ENCODE data around the gene PTTG1IP.

PTTG1IP gene

GRCh38 chr21:44908908-44909307, 35.4 kb upstream of the PTTG1IP start:
- DNase-seq, result no peak

DNA sequence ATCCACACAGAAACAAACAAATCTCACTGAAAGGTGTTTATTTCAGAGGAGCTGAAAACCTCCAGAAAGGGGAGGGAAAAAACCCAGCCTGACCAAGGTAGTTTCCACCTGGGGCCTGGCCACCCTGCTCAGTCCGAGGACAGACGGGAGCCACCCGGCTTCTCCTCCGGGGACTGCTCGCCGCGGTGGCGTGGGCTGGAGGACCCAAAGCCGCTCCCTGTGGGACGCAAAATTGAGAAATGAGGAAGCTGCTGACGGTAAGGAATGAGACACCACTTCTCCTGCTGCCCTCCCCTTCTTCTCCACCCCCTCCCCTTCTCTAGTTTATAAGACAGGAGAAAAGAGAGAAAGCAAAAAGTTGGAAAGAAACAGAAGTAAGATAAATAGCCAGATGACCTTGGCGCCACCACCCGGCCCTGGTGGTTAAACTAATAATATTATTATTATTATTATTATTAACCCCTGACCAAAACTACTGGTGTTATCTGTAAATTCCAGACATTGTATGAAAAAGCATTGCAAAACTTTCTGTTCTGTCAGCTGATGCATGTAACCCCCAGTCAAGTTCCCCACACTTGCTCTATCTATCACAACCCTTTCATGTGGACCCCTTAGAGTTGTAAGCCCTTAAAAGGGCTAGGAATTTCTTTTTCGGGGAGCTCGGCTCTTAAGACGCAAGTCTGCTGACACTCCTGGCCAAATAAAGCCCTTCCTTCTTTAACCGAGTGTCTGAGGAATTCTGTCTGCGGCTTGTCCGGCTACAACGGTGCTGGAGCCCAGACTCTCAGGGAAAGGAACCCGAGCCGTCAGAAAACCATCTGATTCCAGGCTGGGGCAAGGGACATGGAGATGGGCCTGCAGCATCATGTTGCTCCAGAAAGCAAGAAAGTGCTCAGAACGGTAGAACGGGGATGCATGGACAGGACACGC, 34.7 kb upstream of the PTTG1IP start:
- no peak for DNase-seq

DNA sequence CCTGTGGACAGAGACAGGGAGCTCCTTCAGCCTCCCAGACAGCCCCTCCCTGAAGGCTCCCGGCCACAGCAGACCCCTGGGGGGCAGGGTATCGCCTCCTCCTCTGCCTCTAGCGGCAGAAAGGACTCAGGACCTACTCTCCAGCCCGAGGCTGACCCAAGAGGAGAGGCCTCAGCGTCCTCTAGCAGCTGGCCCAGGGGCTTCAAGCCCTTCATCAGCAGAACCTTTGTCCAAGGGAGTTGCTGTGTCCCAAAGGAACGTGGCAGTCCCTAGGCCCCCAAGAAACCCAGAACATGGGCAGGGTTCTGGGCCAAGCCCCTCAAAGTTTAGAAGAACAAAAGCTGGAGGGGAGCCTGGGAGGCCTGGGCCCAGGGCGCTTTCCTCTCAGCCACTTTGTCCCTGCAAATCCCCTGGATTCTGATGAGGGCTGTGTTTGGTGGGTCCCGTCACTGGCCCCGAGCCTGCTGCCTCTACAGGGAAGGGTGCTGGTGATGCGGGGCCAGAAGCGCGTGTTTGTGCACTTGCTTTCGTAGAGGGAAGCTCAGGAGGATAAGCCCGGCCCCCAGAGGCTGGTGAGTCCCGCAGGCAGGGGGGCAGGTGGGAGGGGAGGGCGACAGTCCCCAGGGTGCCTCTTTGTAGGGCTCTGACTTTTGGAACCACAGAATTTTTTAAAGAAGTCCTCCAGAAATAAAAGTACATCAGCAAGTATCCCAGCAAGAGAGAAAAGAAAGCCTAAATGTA, 33.9 kb upstream of the PTTG1IP start:
- no peak for DNase-seq

GRCh38 chr21:44905728-44906090, 32.2 kb upstream of the PTTG1IP start:
- DNase-seq, result no peak

- DNase-seq, result no peak
These were observed 31.7 kb upstream of the PTTG1IP start for GRCh38 chr21:44905016-44905727.

GRCh38 chr21:44904141-44904923, 30.8 kb upstream of the PTTG1IP start:
- DNase-seq, result no peak

DNA sequence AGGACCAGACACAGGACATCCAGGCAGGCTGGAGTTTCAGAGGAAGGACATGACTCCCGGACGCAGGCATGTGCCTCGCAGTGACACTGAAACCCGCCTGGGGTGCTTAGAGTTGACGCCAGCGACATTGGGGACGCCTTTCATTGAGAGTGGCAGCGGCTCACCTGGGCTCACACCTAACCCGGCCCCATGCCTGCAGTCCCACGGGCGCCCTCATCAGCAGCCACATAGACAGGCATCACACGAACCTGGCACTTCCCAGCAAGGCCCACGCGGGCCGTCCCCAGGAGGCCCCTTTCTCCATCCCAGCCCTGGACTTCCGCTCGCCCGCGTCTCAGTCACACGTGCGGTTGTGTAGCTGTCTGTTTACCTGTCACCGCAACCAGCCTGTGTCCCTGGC, 30.2 kb upstream of the PTTG1IP start:
- DNase-seq, result no peak

- no peak for DNase-seq
These were observed 29.7 kb upstream of the PTTG1IP start for GRCh38 chr21:44903050-44903685.

- no peak for DNase-seq
These were observed 29.0 kb upstream of the PTTG1IP start for GRCh38 chr21:44902268-44903049.

DNA sequence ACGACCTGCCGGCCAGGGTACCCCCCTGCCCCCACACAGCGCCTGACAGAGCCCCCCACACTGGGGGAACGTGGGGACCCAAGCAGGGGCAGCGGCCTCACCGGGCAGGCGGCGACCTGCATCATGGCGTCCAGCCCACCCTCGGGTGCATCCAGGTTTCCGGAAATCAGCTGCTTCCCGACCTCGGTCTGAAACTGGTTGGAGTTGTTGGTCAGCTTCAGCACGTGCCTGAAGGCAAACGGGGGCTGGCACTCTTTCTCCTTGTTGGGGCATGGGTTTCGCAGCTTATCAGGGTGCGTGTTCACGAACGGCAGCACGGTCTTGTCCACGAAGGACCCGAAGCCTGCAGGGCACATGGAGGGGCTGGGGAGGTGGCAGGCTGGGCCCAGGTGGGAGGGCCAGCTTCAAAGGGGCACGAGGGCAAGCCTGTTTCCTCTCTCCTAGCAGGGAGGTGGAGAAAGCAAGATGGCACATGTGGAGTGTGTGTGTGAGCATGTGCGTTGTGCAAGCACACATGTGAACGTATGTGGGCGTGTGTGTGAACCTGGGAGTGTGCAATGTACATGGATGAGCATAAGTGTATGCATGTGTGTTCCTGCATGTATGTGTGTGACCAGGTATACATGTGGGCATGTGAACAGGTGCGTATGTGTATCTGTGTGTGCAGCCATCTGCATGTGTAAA, 28.0 kb upstream of the PTTG1IP start:
- DNase-seq, result no peak

GRCh38 chr21:44900559-44901251, 27.2 kb upstream of the PTTG1IP start:
- no peak for DNase-seq

GRCh38 chr21:44899768-44900558, 26.5 kb upstream of the PTTG1IP start:
- DNase-seq, result no peak

GRCh38 chr21:44898851-44899767, 25.6 kb upstream of the PTTG1IP start:
- no peak for DNase-seq

DNA sequence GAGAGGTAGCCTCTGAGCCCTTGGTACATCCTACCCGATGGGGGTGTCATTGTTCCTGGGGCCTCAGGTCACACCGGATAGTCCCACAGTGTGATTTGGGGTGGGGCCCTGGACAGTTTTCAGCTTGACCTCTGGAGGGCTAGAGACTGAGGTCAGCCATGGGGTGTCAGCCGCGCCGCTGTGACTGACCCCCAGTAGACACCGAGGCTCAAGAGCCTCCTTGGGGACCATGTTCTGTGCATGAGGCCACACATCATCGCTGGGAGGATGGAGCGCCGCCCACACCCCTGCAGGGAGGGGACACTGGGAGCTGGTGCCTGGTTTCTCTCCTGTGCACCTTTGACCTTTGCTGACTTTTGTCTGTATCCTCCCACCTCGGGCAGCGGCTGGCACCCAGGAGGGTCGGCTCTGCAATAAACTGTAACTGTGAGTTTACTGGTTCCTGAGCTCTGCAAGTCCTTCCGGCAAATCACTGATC, 24.6 kb upstream of the PTTG1IP start:
- no peak for DNase-seq

- DNase-seq, result no peak
These were observed 24.0 kb upstream of the PTTG1IP start for GRCh38 chr21:44897326-44898010.

DNA sequence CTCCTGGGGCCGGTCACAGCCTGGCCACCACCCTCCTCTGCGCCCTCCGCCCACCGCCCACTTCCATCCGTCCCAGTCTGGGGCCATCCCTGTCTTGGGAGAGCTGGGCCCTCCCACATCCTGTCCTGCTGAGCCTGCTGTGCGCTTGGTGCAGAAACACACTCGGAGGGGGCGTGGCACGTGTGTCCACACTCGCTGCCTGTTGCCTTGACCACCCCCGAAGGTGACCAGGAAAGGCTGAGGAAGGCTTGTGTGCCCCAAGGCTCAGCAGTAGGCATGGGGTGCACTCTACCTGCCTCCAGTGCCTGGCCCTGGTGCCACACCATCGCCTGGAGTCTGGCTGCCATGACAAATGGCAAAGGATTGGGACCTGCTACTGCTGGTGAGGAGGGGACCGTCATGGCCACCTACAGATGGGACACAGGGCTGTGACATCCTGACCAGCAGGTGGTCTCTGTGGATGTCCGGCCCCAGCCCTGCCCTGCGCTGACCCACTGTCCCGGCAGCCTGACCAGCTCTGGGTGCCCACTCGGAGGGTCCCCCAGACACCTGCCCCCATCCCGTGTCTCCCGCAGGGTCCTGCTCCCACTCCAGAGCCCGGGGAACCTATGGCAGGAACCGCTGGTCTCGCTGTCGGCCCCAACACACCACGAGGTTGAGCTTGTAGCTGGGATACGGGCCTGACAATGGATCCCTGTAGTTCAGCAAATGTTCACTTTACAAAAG, 23.2 kb upstream of the PTTG1IP start:
- no peak for DNase-seq

DNA sequence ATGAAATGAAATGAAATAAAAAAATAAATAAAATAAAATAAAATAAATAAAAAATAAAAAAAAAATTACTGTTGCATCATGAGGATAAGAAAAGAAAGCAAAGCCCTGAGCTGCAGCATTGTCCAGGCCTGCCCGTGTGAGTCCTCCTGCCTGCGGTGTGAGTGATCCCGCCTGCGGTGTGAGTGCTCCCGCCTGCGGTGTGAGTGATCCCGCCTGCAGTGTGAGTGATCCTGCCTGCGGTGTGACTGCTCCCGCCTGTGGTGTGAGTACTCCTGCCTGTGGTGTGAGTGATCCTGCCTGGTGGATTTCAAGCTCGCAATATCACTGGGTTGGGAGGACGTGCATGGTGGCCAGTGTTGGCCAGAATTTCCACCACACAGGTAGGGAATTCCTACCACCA, 22.4 kb upstream of the PTTG1IP start:
- DNase-seq, result no peak
